ENCODE results near the gene CRYAA.

- no peak for TF ChIP-seq CTCF (IDR thresholded peaks at IDR 0.05)
- TF ChIP-seq EZH2 (IDR thresholded peaks at IDR 0.05), result no peak
- TF ChIP-seq EZH2phosphoT487 (IDR thresholded peaks at IDR 0.05), result no peak
Observed at GRCh38 chr21:43191521-43191920, 22.7 kb downstream of the CRYAA start.
